Caco-2 (cell line): ENCODE data around the gene CRTC1. TPM values are rescaled to one million over a fixed set of nuclear protein-coding genes. Genes with fewer than 3 reads are reported as not detected.

Experiments used
- BruUV-seq: library from RNA; stranded (reverse); fragments of 400-500 nt; replicated peaks from 2 replicates; lab custom pipeline; 2021; lab: Mats Ljungman, UMichigan
- CTCF ChIA-PET: fragments of 300-600 bp; sonication (Branson Sonifier 250); formaldehyde crosslinking; loops from one replicate; lab custom pipeline; 2022; ENCODE audit warnings: antibody characterized with exemption; lab: Charles Lee
- POLR2A ChIA-PET: fragments of 300-600 bp; sonication (Branson Sonifier 250); formaldehyde crosslinking; loops from one replicate; lab custom pipeline; 2022; ENCODE audit warnings: antibody characterized with exemption; lab: Charles Lee
- DNase-seq, 2 experiments: peaks; one replicate each; pipeline versions ENCODE4 v3.0.0 to v3.0.0-alpha.2; 2020 to 2022
- H3K27me3 ChIP-seq: replicated peaks from 2 replicates; pipeline ENCODE4 v1.6.0; 2011; ENCODE audit warnings: low read length; ENCODE audit not compliant: control insufficient read depth, insufficient read depth
- H3K36me3 ChIP-seq: 2 replicates; pipeline ENCODE4 v1.5.1; 2011; ENCODE audit warnings: low read length; ENCODE audit not compliant: control insufficient read depth, insufficient read depth
- H3K4me1 ChIP-seq: fragments of 250-450 bp; sonication (Bioruptor Pico); 2 replicates; pipeline ENCODE4 v1.5.1; 2020; ENCODE audit warnings: mild to moderate bottlenecking
- H3K4me3 ChIP-seq: 2 replicates; pipeline ENCODE4 v1.5.1; 2011; ENCODE audit warnings: low read depth, mild to moderate bottlenecking, control low read depth, low read length
- H3K9me3 ChIP-seq: fragments of 250-450 bp; sonication (Bioruptor Pico); 2 replicates; pipeline ENCODE4 v1.5.1; 2020; ENCODE audit warnings: mild to moderate bottlenecking, moderate library complexity
- H3K27ac Mint-ChIP-seq: one replicate; pipeline ENCODE4 v1.8.0; 2022; ENCODE audit warnings: mixed read lengths; ENCODE audit not compliant: unreplicated experiment
- H3K27me3 Mint-ChIP-seq: one replicate; pipeline ENCODE4 v1.8.0; 2022; ENCODE audit warnings: mixed read lengths; ENCODE audit not compliant: insufficient read depth, unreplicated experiment
- H3K36me3 Mint-ChIP-seq: one replicate; pipeline ENCODE4 v1.8.0; 2022; ENCODE audit warnings: mild to moderate bottlenecking, mixed read lengths; ENCODE audit not compliant: insufficient read depth, unreplicated experiment
- H3K4me1 Mint-ChIP-seq: one replicate; pipeline ENCODE4 v1.8.0; 2022; ENCODE audit warnings: low read depth, mixed read lengths; ENCODE audit not compliant: unreplicated experiment
- H3K4me3 Mint-ChIP-seq: one replicate; pipeline ENCODE4 v1.8.0; 2022; ENCODE audit warnings: mild to moderate bottlenecking, moderate library complexity, mixed read lengths; ENCODE audit not compliant: unreplicated experiment
- H3K9me3 Mint-ChIP-seq: one replicate; pipeline ENCODE4 v1.8.0; 2022; ENCODE audit warnings: mixed read lengths; ENCODE audit not compliant: unreplicated experiment
- CTCF ChIP-seq, 2 experiments: fragments of 200-600 bp in 1 of 2; IDR thresholded peaks; 1 replicate in 1 of 2; 2 replicates in 1 of 2; pipeline versions ENCODE4 v1.5.1 to v1.8.0; 2011 to 2022; ENCODE audit warnings: antibody characterized with exemption in 1 of 2, control low read depth in 1 of 2, inconsistent platforms in 1 of 2, low read depth in 1 of 2, low read length in 1 of 2, mild to moderate bottlenecking in 1 of 2, moderate library complexity in 1 of 2; ENCODE audit not compliant: insufficient read depth in 1 of 2, severe bottlenecking in 1 of 2, unreplicated experiment in 1 of 2
- intact Hi-C: fragments of 100-400 bp; cut with micrococcal nuclease; formaldehyde crosslinking; loops from one replicate; pipeline ENCODE4 v1.10.0; 2022; ENCODE audit not compliant: unreplicated experiment
- total RNA-seq: library from RNA; stranded (reverse); gene quantifications from 2 replicates; pipeline ENCODE4 v1.2.3, GENCODE V29; 2022

The CRTC1 gene
- total RNA-seq, 1 experiment from 2014 or later: 13.8 TPM

GRCh38 chr19:18765224-18765623 lies 81.7 kb downstream of the CRTC1 start:
- Mint-ChIP-seq H3K4me1 (no peaks in the 10 kb centered on the region), H3K27ac (no peak overlapping the region), H3K9me3 (no peaks in the 10 kb centered on the region), H3K36me3 (peaks cover 13% of the 10 kb centered on the region), H3K27me3 (no peaks in the 10 kb centered on the region), H3K4me3 (no peak overlapping the region)
- H3K4me3 ChIP-seq: no peak overlapping the region
- ChIA-PET CTCF (interaction anchor here (1.0 to 1.2 kb wide), 2 partner anchors 18 to 82 kb away, joined by 3 to 6 read pairs; no protein-coding TSS in a partner anchor), POLR2A (no interaction called here)
- H3K36me3 ChIP-seq: no peaks in the 10 kb centered on the region
- TF ChIP-seq CTCF (IDR thresholded peaks at IDR 0.05; ENCODE audit: insufficient read depth in 1 of 2, low read depth in 1 of 2, low read length in 1 of 2, severe bottlenecking in 1 of 2, unreplicated experiment in 1 of 2): no peak
- no peaks in the 10 kb centered on the region for H3K4me1 ChIP-seq
- BruUV-seq: no TSS peak
- H3K27me3 ChIP-seq: no peaks in the 10 kb centered on the region
- intact Hi-C loops: no loop called here
- DNase-seq: no peak
- no peaks in the 10 kb centered on the region for H3K9me3 ChIP-seq

- no peaks in the 10 kb centered on the region for H3K9me3 Mint-ChIP-seq
- intact Hi-C loops: no loop called here
- POLR2A ChIA-PET: no interaction called here
- peaks cover 17% of the 10 kb centered on the region for H3K36me3 Mint-ChIP-seq
- no peak overlapping the region for H3K27ac Mint-ChIP-seq
- Histone ChIP-seq H3K36me3 (no peaks in the 10 kb centered on the region), H3K27me3 (no peaks in the 10 kb centered on the region), H3K4me3 (no peak overlapping the region), H3K4me1 (no peaks in the 10 kb centered on the region), H3K9me3 (no peaks in the 10 kb centered on the region)
- no TSS peak for BruUV-seq
- no peak for DNase-seq
- no peaks in the 10 kb centered on the region for H3K4me1 Mint-ChIP-seq
- CTCF ChIA-PET: no interaction called here
- H3K4me3 Mint-ChIP-seq: no peak overlapping the region
- TF ChIP-seq CTCF (IDR thresholded peaks at IDR 0.05; ENCODE audit: insufficient read depth in 1 of 2, low read depth in 1 of 2, low read length in 1 of 2, severe bottlenecking in 1 of 2, unreplicated experiment in 1 of 2): no peak
- no peaks in the 10 kb centered on the region for H3K27me3 Mint-ChIP-seq
Measured at GRCh38 chr19:18768046-18768771, 84.7 kb downstream of the CRTC1 start.

GRCh38 chr19:18768997-18769891 lies 85.8 kb downstream of the CRTC1 start:
- H3K9me3 ChIP-seq: no peaks in the 10 kb centered on the region
- Mint-ChIP-seq H3K27ac (no peak overlapping the region), H3K36me3 (peaks cover 10% of the 10 kb centered on the region), H3K27me3 (no peaks in the 10 kb centered on the region), H3K4me3 (no peak overlapping the region), H3K9me3 (no peaks in the 10 kb centered on the region), H3K4me1 (no peaks in the 10 kb centered on the region)
- no peak for DNase-seq
- H3K4me1 ChIP-seq: no peaks in the 10 kb centered on the region
- CTCF ChIA-PET: interaction anchor here (0.6 kb wide), 1 partner anchor 9 kb away, joined by 4 read pairs; no protein-coding TSS in a partner anchor
- intact Hi-C loops: no loop called here
- no peak for TF ChIP-seq CTCF (IDR thresholded peaks at IDR 0.05; ENCODE audit: insufficient read depth in 1 of 2, low read depth in 1 of 2, low read length in 1 of 2, severe bottlenecking in 1 of 2, unreplicated experiment in 1 of 2)
- no peak overlapping the region for H3K4me3 ChIP-seq
- no peaks in the 10 kb centered on the region for H3K36me3 ChIP-seq
- POLR2A ChIA-PET: no interaction called here
- no TSS peak for BruUV-seq
- H3K27me3 ChIP-seq: no peaks in the 10 kb centered on the region
